ENCODE results near the gene LYST.
"Not testable (repeated sequence)": the region's sequence is repeated elsewhere in the genome, so short reads cannot be mapped to it uniquely, and the experiment has no call there.

LYST gene

DNA sequence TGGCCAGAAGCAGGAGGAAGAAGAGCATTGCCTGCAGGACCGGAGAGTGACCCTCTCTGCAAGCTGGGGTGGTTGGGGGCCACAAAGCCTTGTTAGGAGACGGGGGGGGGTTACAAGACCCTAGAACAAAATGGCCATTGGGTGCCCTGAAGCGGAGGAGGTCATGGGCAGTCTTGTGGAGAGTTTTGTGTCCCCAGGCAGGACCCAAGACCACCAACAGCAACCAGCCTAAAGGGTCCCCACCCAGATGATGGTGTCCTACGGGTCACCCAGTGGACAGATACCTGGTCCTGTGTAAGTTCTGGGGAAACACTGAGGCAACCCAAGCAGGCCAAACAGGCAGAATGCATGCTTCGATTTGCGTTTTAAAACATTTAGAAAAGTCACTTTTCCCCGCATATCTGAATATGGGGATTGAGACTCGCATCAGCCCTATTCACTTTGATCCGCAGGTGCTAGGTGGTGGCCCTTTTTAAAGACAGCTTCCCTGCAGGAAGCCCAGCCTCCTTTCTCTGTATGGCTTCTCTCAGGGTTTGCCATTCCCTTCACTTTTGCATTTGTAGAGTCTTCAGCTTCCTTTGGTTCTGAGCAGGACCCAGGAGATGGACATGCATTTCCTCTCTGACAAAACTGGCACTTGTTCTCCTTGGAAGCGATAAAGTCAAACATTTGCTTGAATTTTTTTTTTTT, 238.2 kb downstream of the LYST start:
- DNase-seq = no peak

DNA sequence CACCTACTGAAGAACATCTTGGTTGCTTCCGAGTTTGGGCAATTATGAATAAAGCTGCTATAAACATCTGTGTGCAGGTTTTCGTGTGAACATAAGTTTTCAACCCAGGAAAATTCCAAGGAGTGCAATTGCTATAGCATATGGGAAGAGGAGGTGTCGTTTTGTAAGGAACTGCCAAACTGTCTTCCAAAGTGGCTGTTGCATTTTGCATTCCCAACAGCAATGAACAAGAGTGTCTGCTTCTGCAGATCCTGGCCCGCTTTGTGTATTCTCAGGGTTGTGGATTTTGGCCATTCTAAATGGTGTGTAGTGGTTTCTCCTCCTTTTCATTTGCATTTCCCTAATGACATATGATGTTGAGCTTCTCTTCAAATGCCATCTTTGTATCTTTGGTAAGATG, 240.9 kb downstream of the LYST start:
- DNase-seq = no peak

DNA sequence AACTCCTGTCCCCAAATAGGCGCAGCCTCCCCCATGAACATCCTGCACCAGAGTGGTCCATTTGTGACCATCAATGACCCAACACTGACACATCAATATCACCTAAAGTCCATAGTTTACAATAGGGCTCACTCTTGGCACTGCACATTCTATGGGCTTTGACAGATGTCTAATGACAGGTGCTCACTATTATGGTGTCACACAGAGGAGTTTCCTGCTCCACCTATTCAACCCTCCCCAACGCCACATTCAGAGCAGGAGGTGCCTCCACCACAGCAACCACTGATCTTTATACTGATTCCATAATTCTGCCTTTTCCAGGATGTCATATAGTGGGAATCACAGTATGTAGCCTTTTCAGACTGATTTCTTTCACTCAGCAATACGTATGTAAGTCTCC, 241.4 kb downstream of the LYST start:
- DNase-seq = no peak

DNA sequence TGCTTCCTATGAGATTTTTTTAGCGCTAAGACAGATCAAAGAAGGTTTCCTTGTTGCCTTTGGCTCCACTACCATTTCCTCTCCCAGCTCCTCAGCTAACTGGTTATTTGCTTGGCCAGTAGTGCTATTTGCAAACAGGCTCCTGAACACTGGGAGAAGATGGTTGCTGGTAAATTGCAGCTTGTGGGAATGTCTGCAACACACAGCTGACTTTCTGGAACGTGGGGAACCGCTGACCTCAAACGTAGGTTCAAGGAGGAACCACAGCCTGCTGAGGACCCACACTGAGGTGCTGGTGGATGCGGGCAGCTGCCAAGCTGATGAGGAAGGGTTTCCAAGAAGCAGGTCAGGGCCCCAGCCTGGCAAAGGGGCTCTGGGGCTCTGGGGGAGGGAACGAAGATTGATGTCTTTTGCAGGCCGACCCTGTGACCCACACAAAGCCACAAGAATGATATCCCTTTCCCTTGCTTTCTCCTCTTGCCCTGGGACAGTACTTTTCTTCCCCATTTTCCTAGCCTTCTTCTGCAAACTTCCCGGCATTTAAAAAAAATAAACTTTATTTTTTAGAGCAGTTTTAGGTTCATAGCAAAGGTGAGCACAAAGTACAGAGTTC, 241.9 kb downstream of the LYST start:
- no peak for DNase-seq

DNA sequence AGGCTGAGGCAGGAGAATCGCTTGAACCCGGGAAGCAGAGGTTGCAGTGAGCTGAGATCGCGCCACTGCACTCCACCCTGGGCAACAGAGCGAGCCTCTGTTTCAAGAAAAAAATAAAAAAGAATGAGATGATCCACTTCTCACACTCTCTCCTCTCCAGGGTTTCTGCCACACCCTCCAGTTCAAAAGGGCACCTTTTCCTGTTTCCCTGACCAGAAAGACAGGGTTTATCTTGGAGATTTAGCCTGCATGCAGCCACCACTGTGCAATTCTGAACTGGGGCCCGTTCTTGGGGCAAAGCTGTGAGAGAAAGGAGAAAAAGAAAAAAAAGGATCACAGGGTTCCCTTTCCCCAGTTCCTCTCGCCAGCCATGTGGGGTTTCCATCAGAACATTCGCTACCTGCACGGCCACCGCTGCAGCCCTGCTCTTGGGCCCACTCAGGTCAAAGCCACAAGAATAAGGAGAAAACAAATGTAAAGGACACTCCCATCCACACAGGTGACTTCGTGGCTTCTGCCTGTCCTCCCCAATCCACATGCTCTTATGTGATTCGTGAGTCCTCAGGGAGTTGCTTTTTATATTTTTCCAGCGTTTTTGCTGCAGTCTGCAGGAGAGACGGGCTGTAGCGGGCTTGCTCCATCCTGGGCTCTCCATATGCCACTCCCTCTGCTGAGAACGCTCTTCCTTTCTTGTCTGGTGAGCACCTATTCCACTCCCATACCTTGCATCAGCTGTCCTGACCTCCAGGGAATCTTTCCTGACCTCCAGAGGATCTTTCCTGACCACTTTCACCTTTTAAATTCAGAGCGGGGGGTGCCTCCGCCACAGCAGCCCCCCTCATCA, 243.5 kb downstream of the LYST start:
- no peak for DNase-seq

DNA sequence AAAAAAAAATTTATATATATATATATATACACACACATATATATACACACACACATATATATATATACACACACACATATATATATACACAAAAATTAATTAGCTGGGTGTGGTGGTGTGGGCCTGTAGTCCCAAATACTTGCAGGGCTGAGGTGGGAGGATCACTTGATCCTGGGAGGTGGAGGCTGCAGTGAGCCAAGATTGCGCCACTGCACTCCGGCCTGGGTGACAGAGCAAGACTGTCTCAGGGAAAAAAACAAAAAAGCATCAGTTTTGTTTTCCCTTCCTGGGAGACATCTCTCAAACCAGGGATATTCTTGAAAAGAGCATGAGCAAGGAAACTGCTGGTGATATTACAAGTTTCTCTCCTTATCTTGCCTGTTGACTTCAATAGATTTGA, 247.6 kb downstream of the LYST start:
- not testable (repeated sequence) for DNase-seq

DNA sequence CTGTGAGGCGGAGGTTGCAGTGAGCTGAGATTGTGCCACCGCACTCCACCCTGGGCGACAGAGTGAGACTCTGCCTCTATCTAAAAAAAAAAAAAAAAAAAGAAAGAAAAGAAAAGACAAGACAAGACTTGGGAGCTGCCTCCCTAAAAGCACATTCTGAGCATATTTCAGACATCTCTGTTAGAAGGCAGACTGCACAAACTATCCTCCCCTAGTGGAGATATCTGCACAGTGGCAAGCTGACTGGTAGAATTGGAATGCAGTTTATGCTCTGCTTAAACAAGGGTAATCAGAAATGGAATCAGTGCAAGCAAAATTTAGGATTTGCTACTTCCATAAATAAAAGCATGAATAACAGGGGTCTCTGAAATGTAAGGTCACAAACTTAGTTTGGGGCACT, 248.9 kb downstream of the LYST start:
- no peak for DNase-seq

DNA sequence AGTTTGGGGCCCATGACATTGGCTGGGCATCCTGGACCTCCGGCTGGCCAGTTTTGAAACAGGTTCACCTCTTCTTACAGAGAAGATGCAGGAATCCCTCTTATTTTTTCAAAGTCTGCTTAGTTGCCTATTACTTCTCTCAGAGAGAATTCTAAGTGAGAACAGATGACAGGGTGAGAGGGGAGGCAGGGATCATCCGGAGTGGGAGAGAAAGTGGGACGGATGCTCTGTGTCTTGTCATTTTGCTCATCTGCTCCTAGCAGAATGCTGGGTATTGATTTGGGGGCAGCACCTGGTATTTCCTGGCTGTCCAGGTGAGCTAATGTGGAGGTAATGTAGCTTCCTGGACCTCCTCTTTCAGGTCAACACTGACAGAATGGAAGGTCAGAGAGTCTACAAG, 249.6 kb downstream of the LYST start:
- no peak for DNase-seq

DNA sequence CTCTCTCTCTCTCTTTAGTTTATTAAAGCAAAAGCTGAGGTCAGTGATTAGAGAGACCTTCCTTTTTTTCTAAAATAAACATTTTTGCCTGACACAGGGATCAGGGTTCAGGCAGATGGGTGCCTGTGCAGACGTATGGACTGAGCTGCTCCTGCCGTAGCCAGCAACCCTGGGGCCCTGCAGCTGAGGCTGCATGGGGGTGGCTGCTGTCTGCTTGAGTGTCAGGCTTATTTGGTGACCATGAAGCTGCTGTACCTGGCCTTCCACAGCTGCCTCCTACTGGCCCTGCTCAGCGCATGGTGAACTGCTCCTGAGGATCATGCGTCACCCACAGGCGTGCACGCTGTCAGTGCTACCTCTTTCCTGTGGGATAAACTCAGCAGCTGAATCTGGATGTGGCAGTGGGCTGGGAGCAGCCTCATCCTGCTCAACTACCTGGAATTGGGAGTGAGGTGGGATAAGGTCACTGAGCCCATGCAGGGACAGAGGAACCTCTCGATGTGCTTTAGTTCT, 252.2 kb downstream of the LYST start:
- DNase-seq = no peak

DNA sequence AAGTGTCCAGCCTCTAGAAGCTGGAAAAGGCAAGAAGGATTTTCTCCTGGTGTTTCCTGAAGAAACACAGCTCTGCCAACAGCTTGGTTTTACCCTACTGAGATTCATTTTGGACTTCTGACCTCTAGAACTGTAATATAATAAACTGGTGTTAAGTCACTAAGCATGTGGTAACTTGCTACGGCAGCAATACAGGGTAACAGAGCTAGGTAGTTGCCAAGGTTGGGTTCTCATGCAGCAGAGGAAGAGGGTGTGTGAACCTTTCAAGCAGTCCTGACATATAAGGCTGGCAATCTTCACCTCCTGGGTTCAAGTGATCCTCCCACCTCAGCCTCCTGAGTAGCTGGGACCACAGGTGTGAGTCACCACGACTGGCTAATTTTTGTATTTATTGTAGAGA, 253.1 kb downstream of the LYST start:
- no peak for DNase-seq

DNA sequence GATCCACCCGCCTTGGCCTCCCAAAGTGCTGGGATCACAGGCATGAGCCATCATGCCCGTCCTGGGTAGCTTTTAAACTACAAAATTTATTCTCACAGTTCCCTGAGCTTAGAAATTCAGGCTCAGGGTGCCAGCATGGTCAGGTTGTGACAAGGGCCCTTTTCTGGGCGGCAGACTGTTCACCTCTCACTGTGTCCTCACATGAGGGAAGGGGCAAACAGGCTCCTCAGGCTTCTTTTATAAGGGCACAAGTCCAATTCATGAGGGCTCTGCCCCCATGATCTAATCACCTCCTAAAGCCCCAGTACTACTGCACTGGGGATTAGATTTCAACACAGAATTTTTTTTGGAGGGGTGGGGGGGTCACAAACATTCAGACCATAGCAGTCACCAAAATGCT, 253.9 kb downstream of the LYST start:
- no peak for DNase-seq
